NCI-H1436 (cell line): Measurements from ENCODE around the gene XYLB.
"Not testable (repeated sequence)": the region's sequence is repeated elsewhere in the genome, so short reads cannot be mapped to it uniquely, and the experiment has no call there.

Source experiments
- DNase-seq: peaks from one replicate; lab custom pipeline; 2025; lab: John Stamatoyannopoulos, UW

XYLB gene

DNA sequence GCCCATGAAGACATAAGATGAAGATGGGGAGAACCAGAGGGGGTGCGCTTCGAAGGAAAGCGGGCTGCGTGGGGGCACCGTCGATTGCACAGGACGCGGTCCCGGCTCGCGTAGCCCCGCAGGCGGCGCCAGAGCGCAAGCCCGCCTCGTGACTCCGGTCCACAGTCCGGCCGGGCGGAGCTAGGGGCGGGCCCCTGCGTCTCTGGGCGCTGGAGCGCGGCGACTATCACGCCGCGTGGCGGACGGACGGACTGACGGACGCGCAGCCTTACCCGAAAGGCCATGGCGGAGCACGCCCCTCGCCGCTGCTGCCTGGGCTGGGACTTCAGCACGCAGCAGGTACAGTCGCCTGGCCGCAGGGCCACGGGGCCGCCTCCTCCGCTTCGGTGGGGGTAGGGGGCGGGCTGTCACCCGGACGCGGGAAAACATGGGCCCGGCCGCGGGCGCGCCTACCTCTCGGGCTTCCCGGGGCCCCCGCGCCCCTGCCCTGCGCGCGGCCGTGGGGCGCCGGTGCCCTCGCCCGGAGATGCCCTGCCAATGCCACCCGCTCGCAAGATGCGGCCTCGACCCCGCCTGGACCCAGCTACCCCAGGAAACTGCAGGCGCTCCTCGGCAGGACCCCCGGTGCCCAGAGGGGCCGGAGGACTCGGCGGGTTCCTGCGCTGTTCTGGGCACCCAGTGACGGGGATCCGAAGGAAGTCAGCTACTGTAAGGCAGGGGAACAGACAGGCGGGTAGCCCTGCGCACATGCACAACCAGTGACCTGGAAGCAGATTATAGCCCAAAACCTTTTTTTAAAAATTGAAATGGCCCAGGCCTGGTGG is at the start of gene XYLB:
TSS of gene XYLB (plus strand) at position 199 of the 824 bp plus-strand sequence. CDS start at position 283, 84 bp downstream.
- DNase-seq = peak; percentile 44

DNA sequence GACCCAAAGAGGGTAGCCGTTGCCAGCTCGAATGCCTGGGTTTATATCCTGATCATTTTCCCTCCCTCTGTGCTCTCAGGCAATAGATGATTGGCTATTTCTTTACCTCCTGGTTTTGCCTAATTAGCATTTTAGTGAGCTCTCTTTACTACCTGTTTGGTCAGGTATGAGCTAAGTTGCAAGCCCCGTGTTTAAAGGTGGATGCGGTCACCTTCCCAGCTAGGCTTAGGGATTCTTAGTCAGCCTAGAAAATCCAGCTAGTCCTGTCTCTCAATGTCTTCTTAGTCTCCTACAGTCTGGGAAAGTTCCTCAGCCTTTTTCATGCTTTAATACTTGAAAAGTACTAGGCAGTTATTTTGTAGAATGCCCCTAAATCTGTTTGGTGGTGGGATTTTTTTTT is 49.5 kb upstream of the XYLB start:
- DNase-seq = not testable (repeated sequence)

GRCh38 chr3:38297537-38297936 is 49.0 kb upstream of the XYLB start:
- DNase-seq = no peak

- no peak for DNase-seq
These were observed 48.5 kb upstream of the XYLB start for GRCh38 chr3:38297947-38298711.

DNA sequence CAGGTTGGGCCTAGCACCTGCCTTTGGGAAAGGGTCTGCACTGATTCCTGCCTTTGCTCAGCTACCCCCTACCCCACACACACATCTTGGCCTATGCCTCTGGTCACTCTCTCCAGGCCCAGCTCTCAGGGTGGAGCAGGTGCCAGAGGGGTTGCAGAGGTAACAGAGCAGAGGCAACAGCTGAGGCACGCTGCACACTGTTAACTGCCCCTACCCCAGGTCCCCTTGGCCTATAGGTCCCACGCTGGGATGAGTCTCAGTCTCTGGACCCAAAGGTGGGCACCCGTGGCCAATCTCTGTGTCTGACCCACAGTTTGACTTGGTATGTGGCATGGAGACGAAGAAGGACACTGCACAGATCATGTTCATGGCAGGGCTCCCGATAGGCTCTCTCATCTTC is 39.6 kb upstream of the XYLB start:
- DNase-seq = no peak

- no peak for DNase-seq
These were observed 39.0 kb upstream of the XYLB start for GRCh38 chr3:38307599-38307998.

- no peak for DNase-seq
These were observed 38.1 kb upstream of the XYLB start for GRCh38 chr3:38308456-38308855.

DNA sequence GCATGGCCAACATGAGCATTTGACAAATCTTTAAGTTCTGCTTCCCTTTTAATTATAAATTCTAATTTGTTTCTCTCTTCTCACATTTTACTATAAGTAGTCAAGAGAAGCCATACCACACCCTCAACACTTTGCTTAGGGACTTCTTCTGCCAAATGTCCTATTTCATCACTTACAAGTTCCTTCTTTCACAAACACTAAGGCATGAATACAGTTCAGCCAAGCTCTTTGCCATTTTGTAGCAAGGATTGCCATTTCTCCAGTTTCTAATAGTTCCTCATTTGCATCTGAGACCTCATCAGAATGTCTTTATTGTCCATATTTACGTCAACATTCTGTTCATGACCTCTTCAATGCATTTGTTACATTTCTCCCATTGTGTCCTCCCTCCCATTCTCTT is 35.1 kb upstream of the XYLB start:
- DNase-seq = no peak

- no peak for DNase-seq
These were observed 34.6 kb upstream of the XYLB start for GRCh38 chr3:38311941-38312340.

DNA sequence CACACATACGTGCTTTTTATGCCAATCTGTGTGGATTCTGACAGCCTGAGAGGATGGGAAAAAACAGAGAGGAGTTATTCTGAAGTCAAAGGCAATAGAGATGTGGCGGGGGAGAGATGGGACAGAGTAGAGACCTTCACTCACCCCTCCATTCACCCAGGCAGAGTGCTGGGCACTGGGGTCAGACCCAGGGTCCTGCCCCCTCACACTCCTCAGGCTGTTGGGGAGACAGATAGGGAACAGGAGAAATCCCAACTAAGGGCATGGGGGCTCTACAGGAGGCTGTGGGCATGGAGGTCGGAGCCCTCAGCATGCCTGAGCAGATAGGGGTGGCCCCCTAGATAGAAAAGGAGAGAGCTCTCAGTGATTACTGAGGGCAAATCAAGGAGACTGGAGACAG is 34.2 kb upstream of the XYLB start:
- no peak for DNase-seq

- DNase-seq = no peak
These were observed 33.3 kb upstream of the XYLB start for GRCh38 chr3:38313263-38313662.

GRCh38 chr3:38313695-38314094 is 32.9 kb upstream of the XYLB start:
- no peak for DNase-seq

DNA sequence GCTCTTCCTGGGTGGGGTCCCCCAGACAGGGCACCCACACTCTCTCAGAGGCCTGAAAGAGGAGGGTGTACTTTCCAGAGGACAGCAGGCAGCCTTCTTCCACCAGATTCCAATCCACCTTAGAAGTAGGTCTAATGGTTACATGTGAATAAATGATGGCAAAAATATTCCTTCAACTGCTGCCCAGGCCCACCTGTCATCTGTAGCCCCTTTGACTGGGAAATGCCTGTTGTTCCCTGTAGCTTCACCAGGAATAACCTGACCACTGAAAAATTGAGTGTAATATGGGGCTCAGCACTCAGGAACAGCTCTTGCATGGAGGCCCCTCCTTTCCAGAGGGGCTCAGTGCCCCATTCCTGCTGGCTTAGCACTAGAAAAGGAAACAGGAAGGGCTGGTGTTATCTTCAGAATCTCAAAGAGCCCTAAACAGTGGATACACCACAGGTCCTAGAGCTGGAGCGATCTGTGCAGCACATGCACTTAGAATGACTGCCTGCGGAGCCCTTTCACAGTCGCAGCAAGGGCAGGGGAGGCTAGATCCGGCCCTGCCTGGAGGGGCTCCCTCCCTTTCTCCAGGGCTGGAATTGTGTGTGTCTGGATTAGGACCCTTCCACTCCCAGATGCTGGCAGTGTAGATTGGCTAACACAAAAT is 32.3 kb upstream of the XYLB start:
- no peak for DNase-seq

DNA sequence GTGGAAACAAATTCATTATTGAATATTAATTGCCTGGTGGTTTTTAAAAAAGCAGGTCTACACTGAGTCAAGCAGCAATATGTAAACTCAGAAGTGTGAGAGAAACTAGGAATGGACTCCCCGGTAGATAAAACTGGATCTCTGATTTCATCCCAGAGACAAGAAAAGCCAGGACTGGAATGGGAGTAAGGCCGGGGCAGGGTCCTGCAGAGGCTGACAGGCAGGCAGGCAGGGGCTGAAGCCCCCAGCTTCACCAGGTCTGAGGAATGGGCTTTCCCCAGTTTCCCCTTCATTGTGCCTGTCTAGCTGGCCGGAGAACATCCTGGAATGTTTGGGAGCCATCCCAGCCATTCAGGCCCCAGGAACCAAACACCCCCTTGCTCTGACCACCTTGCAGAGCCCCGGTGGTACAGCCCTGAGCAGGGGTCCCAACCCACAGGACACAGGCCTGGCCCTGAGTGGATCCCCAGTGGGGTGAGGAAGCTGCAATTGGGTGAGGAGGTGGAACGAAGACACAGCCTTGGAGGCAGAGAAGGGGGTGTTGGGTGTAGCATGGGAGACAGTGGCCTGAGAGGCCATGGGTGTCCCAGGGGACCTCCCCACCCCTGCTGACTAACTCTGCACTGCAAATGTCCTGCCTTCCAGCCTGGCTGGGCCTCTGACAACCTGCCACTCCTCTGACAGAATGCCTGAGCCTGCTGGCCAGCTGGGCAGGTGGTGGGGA is 31.7 kb upstream of the XYLB start:
- no peak for DNase-seq

DNA sequence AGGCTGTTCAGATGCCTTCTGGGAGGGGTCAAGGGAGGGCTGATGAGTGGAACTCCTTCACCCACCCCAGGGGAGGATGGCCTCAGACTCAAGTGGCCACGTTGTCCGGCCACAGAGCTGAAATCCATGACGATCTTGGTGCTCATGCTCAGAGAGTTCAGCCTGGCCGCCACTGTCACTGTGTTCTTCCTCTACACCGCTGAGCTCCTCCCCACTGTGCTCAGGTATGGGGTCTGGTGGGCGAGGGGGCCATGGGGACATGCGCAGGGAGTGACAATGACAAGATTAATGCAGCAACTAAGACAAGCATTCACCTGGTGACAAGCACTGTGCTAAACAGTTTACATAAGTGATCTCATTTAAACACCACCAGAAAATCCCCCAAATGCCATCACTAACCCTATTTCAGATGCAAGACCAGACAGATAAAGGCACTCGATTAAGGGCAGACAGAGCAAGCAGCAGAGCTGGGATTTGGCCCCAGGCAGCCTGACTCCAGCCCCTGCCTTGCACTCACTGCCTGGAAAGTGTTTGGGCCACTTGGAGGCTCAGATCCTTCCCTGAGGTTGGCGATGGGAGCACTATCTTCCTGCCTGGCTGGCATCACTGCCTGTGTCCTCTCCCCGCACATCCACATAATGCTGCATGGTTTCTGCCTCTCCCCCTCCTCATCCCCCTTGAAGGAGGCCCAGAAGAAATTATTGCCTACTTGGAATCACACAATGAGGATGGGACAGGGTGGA is 30.9 kb upstream of the XYLB start:
- DNase-seq = no peak

GRCh38 chr3:38316356-38317191 is 30.0 kb upstream of the XYLB start:
- no peak for DNase-seq

- DNase-seq = no peak
These were observed 29.3 kb upstream of the XYLB start for GRCh38 chr3:38317192-38317759.

GRCh38 chr3:38318766-38319671 is 27.6 kb upstream of the XYLB start:
- no peak for DNase-seq

GRCh38 chr3:38320638-38321037 is 25.9 kb upstream of the XYLB start:
- not testable (repeated sequence) for DNase-seq
